ENCODE data around the gene ADAM33. TPM values are rescaled to one million over a fixed set of nuclear protein-coding genes. Genes with fewer than 3 reads are reported as not detected.

Gene ADAM33
- total and polyA plus RNA-seq, 2 of the 8 experiments (the other 6 are each of a cell fraction or from before 2014, with no cell fraction given), result 4.2 to 6.0 TPM

DNA sequence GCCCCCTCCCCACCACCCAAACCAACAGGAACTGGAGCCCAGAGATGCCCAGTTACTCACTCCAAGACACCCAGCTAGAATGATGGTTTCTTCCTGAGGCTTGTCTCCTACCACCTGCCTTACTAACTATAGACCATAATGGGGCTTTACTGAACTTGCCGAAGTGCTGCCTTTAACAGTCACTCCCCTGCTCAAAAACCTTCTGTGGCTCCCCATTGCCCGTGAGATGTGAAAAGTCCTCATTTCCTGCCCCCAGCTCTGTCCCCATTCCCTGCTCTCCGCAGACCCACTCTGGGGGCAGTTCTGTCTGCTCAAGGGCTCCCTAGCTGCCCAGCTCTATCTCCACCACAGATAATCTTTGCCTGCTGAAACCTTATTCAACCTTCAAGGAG is 25.7 kb upstream of the ADAM33 start:
- no peak overlapping the region for H2BK120ac ChIP-seq (replicated peaks; ENCODE audit: low read depth, low read length)
- H3K23ac ChIP-seq (ENCODE audit: insufficient read length), result no peak overlapping the region
- no peaks in the 10 kb centered on the region for H3K36me3 ChIP-seq (ENCODE audit: control insufficient read depth in 2 of 4, insufficient read depth in 4 of 4, low read length in 3 of 4)
- TF ChIP-seq KDM1A (IDR thresholded peaks at IDR 0.05; ENCODE audit: borderline replicate concordance, low read length), result peak; percentile 71
- TF ChIP-seq CHD2 (IDR thresholded peaks at IDR 0.05; ENCODE audit: low read length), result no peak
- H3K14ac ChIP-seq (ENCODE audit: insufficient read length), result no peak overlapping the region
- FAIRE-seq (no peak), DNase-seq (ENCODE audit: low read depth in 1 of 2, low spot score in 2 of 2) (no peak)
- no peak overlapping the region for H3K9ac ChIP-seq (replicated peaks in 1 of 4; ENCODE audit: extremely low read depth in 1 of 4, low read depth in 3 of 4, low read length in 3 of 4)
- H2BK5ac ChIP-seq (ENCODE audit: low read depth, low read length), result no peak overlapping the region
- ChIA-PET POLR2A (ENCODE audit: partially characterized antibody) (interaction anchor here (1.1 kb wide), 1 partner anchor 9 kb away, joined by 3 read pairs; no protein-coding TSS in a partner anchor), CTCF (ENCODE audit: partially characterized antibody) (interaction anchor here (0.7 to 45.1 kb wide), 10 partner anchors 7 to 144 kb away, joined by 3 to 1432 read pairs (median 3); partner anchors contain the start of genes ADAM33 and SIGLEC1)
- no peak overlapping the region for H3K4ac ChIP-seq (replicated peaks; ENCODE audit: insufficient read length, low read depth, low read length)
- no peaks in the 10 kb centered on the region for H3K9me3 ChIP-seq (ENCODE audit: insufficient read depth in 2 of 2, low read depth in 1 of 2, low read length in 1 of 2)
- H4K20me1 ChIP-seq (replicated peaks in 1 of 2; ENCODE audit: control insufficient read depth in 1 of 2, insufficient read depth in 2 of 2, low read length in 2 of 2), result no peaks in the 10 kb centered on the region
- H2BK20ac ChIP-seq (ENCODE audit: low read length), result no peak overlapping the region
- no peaks in the 10 kb centered on the region for H3K79me2 ChIP-seq (ENCODE audit: control insufficient read depth in 1 of 2, insufficient read depth in 2 of 2, low read length in 2 of 2)
- no peak overlapping the region for H3K27ac ChIP-seq (ENCODE audit: low read depth, low read length)
- no peak overlapping the region for H3K18ac ChIP-seq (ENCODE audit: extremely low read depth, low read length)
- 74% methylated on average over 3 of the region's 3 CpGs; no CpG with 5 or more reads in 1 of the 2 experiments for WGBS, 2 experiments (ENCODE audit: extremely low coverage in 1 of 2, insufficient coverage in 1 of 2, insufficient read length in 1 of 2, insufficient replicate concordance in 2 of 2, low coverage in 1 of 2, low lambda C conversion rate in 2 of 2, missing lambda C conversion rate in 1 of 2)
- no peak overlapping the region for H3K4me3 ChIP-seq (ENCODE audit: extremely low read depth in 1 of 4, insufficient read depth in 2 of 4, low read depth in 3 of 4, low read length in 4 of 4)
- H2BK12ac ChIP-seq (ENCODE audit: low read depth, low read length), result no peak overlapping the region
- no peak overlapping the region for H2BK15ac ChIP-seq (ENCODE audit: low read length)
- H3K27me3 ChIP-seq (replicated peaks in 1 of 4; ENCODE audit: control insufficient read depth in 3 of 4, extremely low read depth in 1 of 4, insufficient read depth in 3 of 4, low read length in 3 of 4), result no peaks in the 10 kb centered on the region; a peak in 1 of 7 replicates
- H4K8ac ChIP-seq (ENCODE audit: extremely low read depth, insufficient read depth, low read length), result no peak overlapping the region
- H3K79me1 ChIP-seq (ENCODE audit: low read depth, low read length), result no peaks in the 10 kb centered on the region
- H2AFZ ChIP-seq (ENCODE audit: low read length), result no peak overlapping the region
- H4K5ac ChIP-seq (ENCODE audit: insufficient read length, low read depth, low read length), result no peak overlapping the region
- no peak overlapping the region for H2AK5ac ChIP-seq (ENCODE audit: low read depth, low read length)
- H3K56ac ChIP-seq (replicated peaks; ENCODE audit: insufficient read length, low read depth, low read length), result no peak overlapping the region
- H3K23me2 ChIP-seq (ENCODE audit: low read depth, low read length), result peaks cover 4% of the 10 kb centered on the region; the same call in 1 of the 2 replicates
- H3K4me1 ChIP-seq (replicated peaks in 1 of 4; ENCODE audit: control insufficient read depth in 3 of 4, insufficient read depth in 4 of 4, low read length in 3 of 4), result no peaks in the 10 kb centered on the region
- H4K91ac ChIP-seq (replicated peaks; ENCODE audit: insufficient read length, low read length), result no peak overlapping the region
- H3K4me2 ChIP-seq (ENCODE audit: insufficient read depth in 1 of 2, low read depth in 2 of 2, low read length in 2 of 2), result no peak overlapping the region

Data from H1 (cell line).